Measurements from ENCODE around the gene LHPP. TPM values are rescaled to one million over a fixed set of nuclear protein-coding genes. Genes with fewer than 3 reads are reported as not detected.

The LHPP gene
- total and polyA plus RNA-seq, 2 experiments from 2014 or later, result 27.4 to 40.2 TPM

DNA sequence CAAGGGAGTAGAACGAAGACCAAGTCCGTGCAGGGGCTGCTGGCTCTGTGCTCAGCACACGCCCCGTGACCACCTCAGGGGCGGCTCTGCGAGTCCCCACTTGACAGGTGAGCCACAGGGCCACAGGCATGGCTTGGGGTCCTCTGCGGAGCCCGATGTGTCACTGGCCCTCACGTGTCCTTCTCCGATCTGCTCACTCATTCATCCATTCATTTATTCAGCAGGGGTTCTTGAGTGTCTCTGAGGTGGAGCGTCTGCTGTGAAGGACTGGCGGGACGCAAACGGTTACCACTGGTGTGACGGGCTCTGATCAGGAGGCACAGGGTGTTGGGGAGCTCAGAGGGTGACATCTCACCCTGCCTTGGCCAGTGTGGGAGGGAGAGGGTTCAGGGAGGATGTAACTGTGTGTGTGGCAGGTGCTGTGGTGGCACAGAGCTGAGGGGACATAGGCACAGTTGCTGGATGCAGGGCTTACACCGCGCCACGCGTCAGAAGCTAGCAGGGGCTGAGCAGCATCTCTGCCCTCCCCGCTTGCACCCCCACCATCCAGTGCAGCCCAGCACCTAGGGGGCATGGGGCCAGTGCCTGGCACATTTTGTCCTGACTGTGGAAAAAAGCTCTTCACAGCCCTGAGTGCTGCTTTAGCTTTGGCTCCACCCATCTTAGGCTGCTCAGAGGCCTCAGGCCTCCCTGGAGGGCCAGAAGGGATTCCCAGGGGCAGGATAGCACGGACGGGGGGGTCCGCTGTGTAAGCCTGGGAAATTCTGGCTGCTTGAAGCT is 116.8 kb downstream of the LHPP start (continued):
- TF ChIP-seq, protein P1, sequence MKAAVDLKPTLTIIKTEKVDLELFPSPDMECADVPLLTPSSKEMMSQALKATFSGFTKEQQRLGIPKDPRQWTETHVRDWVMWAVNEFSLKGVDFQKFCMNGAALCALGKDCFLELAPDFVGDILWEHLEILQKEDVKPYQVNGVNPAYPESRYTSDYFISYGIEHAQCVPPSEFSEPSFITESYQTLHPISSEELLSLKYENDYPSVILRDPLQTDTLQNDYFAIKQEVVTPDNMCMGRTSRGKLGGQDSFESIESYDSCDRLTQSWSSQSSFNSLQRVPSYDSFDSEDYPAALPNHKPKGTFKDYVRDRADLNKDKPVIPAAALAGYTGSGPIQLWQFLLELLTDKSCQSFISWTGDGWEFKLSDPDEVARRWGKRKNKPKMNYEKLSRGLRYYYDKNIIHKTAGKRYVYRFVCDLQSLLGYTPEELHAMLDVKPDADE (IDR thresholded peaks at IDR 0.05), result no peak
- no peak for TF ChIP-seq JUNB (IDR thresholded peaks at IDR 0.05; ENCODE audit: unreplicated experiment)
- TF ChIP-seq EZH2 (IDR thresholded peaks at IDR 0.05; ENCODE audit: low read depth, unreplicated experiment), result no peak
- no peak for TF ChIP-seq ZNF114 (CRISPR knock-in tag; IDR thresholded peaks at IDR 0.05)
- TF ChIP-seq CREB1 (CRISPR knock-in tag; IDR thresholded peaks at IDR 0.05; ENCODE audit: low read depth), result no peak

- TF ChIP-seq ZNF462 (CRISPR knock-in tag; IDR thresholded peaks at IDR 0.05) (no peak), EZH2phosphoT487 (IDR thresholded peaks at IDR 0.05; ENCODE audit: unreplicated experiment) (no peak)
- TF ChIP-seq, protein P2, sequence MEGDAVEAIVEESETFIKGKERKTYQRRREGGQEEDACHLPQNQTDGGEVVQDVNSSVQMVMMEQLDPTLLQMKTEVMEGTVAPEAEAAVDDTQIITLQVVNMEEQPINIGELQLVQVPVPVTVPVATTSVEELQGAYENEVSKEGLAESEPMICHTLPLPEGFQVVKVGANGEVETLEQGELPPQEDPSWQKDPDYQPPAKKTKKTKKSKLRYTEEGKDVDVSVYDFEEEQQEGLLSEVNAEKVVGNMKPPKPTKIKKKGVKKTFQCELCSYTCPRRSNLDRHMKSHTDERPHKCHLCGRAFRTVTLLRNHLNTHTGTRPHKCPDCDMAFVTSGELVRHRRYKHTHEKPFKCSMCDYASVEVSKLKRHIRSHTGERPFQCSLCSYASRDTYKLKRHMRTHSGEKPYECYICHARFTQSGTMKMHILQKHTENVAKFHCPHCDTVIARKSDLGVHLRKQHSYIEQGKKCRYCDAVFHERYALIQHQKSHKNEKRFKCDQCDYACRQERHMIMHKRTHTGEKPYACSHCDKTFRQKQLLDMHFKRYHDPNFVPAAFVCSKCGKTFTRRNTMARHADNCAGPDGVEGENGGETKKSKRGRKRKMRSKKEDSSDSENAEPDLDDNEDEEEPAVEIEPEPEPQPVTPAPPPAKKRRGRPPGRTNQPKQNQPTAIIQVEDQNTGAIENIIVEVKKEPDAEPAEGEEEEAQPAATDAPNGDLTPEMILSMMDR (conservative IDR thresholded peaks at IDR 0.05; ENCODE audit: low read depth in 2 of 2), result no peak
- TF ChIP-seq, protein P1 (IDR thresholded peaks at IDR 0.05), result no peak
- H3K27me3 ChIP-seq (ENCODE audit: insufficient read depth), result no peaks in the 10 kb centered on the region
- H3K36me3 Mint-ChIP-seq (ENCODE audit: low read depth), result no peaks in the 10 kb centered on the region; the same call in 2 of the 3 replicates
- peaks cover 13% of the 10 kb centered on the region for H3K9me3 Mint-ChIP-seq
- no peak overlapping the region for H3K4me3 Mint-ChIP-seq
- no peak overlapping the region for H3K4me2 ChIP-seq
- peak; percentile 39; the same call in 2 of the 3 replicates for ATAC-seq
- no peak overlapping the region for H3K27ac Mint-ChIP-seq
- no peak overlapping the region for H2AFZ ChIP-seq
- H3K4me1 Mint-ChIP-seq, result peaks cover 3% of the 10 kb centered on the region; the same call in 1 of the 3 replicates
- no peaks in the 10 kb centered on the region for H4K20me1 ChIP-seq (replicated peaks; ENCODE audit: insufficient read depth)
- no peaks in the 10 kb centered on the region for H3K79me2 ChIP-seq (replicated peaks; ENCODE audit: insufficient read depth)
- peaks cover 1% of the 10 kb centered on the region for H3K27me3 Mint-ChIP-seq (ENCODE audit: insufficient read depth, low read depth, poor library complexity)
- H3K4me3 ChIP-seq, result no peak overlapping the region
- no peak for DNase-seq (ENCODE audit: low spot score)
- no peak overlapping the region for H3K27ac ChIP-seq (ENCODE audit: low read depth)
- no peaks in the 10 kb centered on the region for H3K9me2 ChIP-seq (ENCODE audit: insufficient read depth)
- no peaks in the 10 kb centered on the region for H3F3A ChIP-seq (replicated peaks; ENCODE audit: low read depth)
- no peaks in the 10 kb centered on the region for H3K36me3 ChIP-seq (ENCODE audit: insufficient read depth)
- H3K4me1 ChIP-seq (ENCODE audit: insufficient read depth), result no peaks in the 10 kb centered on the region
Measured at GRCh38 chr10:124579011-124579399, 117.4 kb downstream of the LHPP start.

Measured in GM23338 (cell line).